ENCODE measurements around the gene LTO1.

LTO1 gene

DNA sequence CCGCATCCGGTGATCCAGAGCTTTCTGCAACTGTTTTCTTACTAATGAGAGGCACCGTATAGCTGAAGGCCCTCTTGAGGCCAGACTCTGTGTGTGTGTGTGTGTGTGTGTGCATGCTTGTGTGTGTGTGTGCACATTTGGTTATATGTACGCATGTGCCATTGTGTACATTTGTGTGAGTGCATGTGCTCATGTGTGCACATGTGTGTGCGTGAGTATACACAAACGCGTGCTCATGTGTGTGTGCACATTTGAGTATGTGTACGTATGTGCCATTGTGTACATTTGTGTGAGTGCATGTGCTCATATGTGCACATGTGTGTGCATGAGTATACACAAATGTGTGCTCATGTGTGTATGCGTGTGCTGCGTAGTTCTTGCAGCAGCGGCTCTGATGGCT is 40.9 kb upstream of the LTO1 start:
- no peak for DNase-seq (ENCODE audit: low read depth)
- TF ChIP-seq CTCF (conservative IDR thresholded peaks at IDR 0.05; ENCODE audit: low read length), result no peak
- H3K4me3 ChIP-seq (ENCODE audit: low read length), result no peak overlapping the region

GRCh38 chr11:69715446-69715845 is 40.3 kb upstream of the LTO1 start:
- TF ChIP-seq CTCF (conservative IDR thresholded peaks at IDR 0.05; ENCODE audit: low read length), result no peak
- DNase-seq (ENCODE audit: low read depth), result no peak
- no peak overlapping the region for H3K4me3 ChIP-seq (ENCODE audit: low read length)

GRCh38 chr11:69711822-69712801 is 37.0 kb upstream of the LTO1 start:
- no peak for DNase-seq (ENCODE audit: low read depth)
- no peak overlapping the region for H3K4me3 ChIP-seq (ENCODE audit: low read length)
- no peak for TF ChIP-seq CTCF (conservative IDR thresholded peaks at IDR 0.05; ENCODE audit: low read length)

- no peak overlapping the region for H3K4me3 ChIP-seq (ENCODE audit: low read length)
- DNase-seq (ENCODE audit: low read depth), result no peak
- no peak for TF ChIP-seq CTCF (conservative IDR thresholded peaks at IDR 0.05; ENCODE audit: low read length)
Observed at GRCh38 chr11:69708736-69709401, 33.7 kb upstream of the LTO1 start.

- no peak for TF ChIP-seq CTCF (conservative IDR thresholded peaks at IDR 0.05; ENCODE audit: low read length)
- H3K4me3 ChIP-seq (ENCODE audit: low read length), result no peak overlapping the region
- no peak for DNase-seq (ENCODE audit: low read depth)
Observed at GRCh38 chr11:69707176-69707575, 32.0 kb upstream of the LTO1 start.

- no peak overlapping the region for H3K4me3 ChIP-seq (ENCODE audit: low read length)
- DNase-seq (ENCODE audit: low read depth), result no peak
- no peak for TF ChIP-seq CTCF (conservative IDR thresholded peaks at IDR 0.05; ENCODE audit: low read length)
Observed at GRCh38 chr11:69705901-69706787, 31.0 kb upstream of the LTO1 start.

Data from AG10803 (cell line).